HEK293 (cell line): ENCODE data around the gene ERH.

Experiments used
- CTCF ChIA-PET: fragments of 350-600 bp; formaldehyde crosslinking; extraction: SDS; loops from one replicate; lab custom pipeline; 2021; ENCODE audit warnings: antibody characterized with exemption; lab: Yijun Ruan, JAX
- POLR2A ChIA-PET: fragments of 300-600 bp; formaldehyde crosslinking; extraction: SDS; loops from one replicate; lab custom pipeline; 2020; ENCODE audit warnings: antibody characterized with exemption, inconsistent platforms; lab: Yijun Ruan, JAX
- H3K27ac ChIP-seq: fragments of 200-500 bp; sonication (Bioruptor generic); 2 replicates; pipeline ENCODE4 v1.5.1; 2014; ENCODE audit warnings: low read depth, low read length, control low read depth, inconsistent platforms; ENCODE audit errors: extremely low read depth
- H3K36me3 ChIP-seq, 2 experiments: fragments of 200-500 bp in 1 of 2; sonication (Bioruptor generic) in 1 of 2; 1 replicate in 1 of 2; 2 replicates in 1 of 2; pipeline ENCODE4 v1.5.1; 2014 to 2017; ENCODE audit warnings: inconsistent platforms in 2 of 2, low read length in 2 of 2; ENCODE audit not compliant: control insufficient read depth in 2 of 2, insufficient read depth in 1 of 2
- H3K4me1 ChIP-seq: fragments of 200-500 bp; sonication (Bioruptor generic); 2 replicates; pipeline ENCODE4 v1.5.1; 2014; ENCODE audit warnings: mild to moderate bottlenecking, low read length, inconsistent platforms; ENCODE audit not compliant: control insufficient read depth, insufficient read depth
- H3K4me3 ChIP-seq: 2 replicates; pipeline ENCODE4 v1.5.1; 2011; ENCODE audit warnings: low read depth, mild to moderate bottlenecking, control low read depth, low read length, moderate library complexity
- H3K9me3 ChIP-seq: fragments of 200-500 bp; sonication (Bioruptor generic); 2 replicates; pipeline ENCODE4 v1.5.1; 2014; ENCODE audit warnings: low read depth, low read length, inconsistent platforms; ENCODE audit not compliant: control insufficient read depth, insufficient read depth
- EGR2 ChIP-seq: fragments of 450-650 bp; formaldehyde crosslinking; IDR thresholded peaks from 2 replicates; pipeline ENCODE4 v1.5.1; 2016; ENCODE audit warnings: low read depth, missing biosample characterization, missing genetic modification characterization
- HOXA7 ChIP-seq: sonication (generic); formaldehyde crosslinking; IDR thresholded peaks from 2 replicates; pipeline ENCODE4 v1.8.1; 2022; ENCODE audit warnings: missing genetic modification reagents, borderline replicate concordance
- ZFP41 ChIP-seq: fragments of 450-650 bp; formaldehyde crosslinking; IDR thresholded peaks from 2 replicates; pipeline ENCODE4 v1.5.1; 2016; ENCODE audit warnings: missing biosample characterization, missing genetic modification characterization, borderline replicate concordance
- ZNF138 ChIP-seq: fragments of 450-650 bp; formaldehyde crosslinking; IDR thresholded peaks from 2 replicates; pipeline ENCODE4 v1.5.1; 2016; ENCODE audit warnings: missing biosample characterization, missing genetic modification characterization, borderline replicate concordance
- ZNF140 ChIP-seq: fragments of 450-650 bp; formaldehyde crosslinking; IDR thresholded peaks from 2 replicates; pipeline ENCODE4 v1.5.1; 2016; ENCODE audit warnings: missing biosample characterization, missing genetic modification characterization
- ZNF214 ChIP-seq: fragments of 450-650 bp; formaldehyde crosslinking; IDR thresholded peaks from 2 replicates; pipeline ENCODE4 v1.5.1; 2017; ENCODE audit warnings: missing biosample characterization, mild to moderate bottlenecking, missing genetic modification characterization, borderline replicate concordance
- ZNF404 ChIP-seq: fragments of 450-650 bp; formaldehyde crosslinking; IDR thresholded peaks from 2 replicates; pipeline ENCODE4 v1.5.1; 2017; ENCODE audit warnings: missing biosample characterization, missing genetic modification characterization
- ZNF426 ChIP-seq: fragments of 450-650 bp; formaldehyde crosslinking; IDR thresholded peaks from 2 replicates; pipeline ENCODE4 v1.5.1; 2017; ENCODE audit warnings: missing biosample characterization, missing genetic modification characterization, mild to moderate bottlenecking, inconsistent platforms, moderate library complexity
- ZNF560 ChIP-seq: fragments of 450-650 bp; formaldehyde crosslinking; IDR thresholded peaks from 2 replicates; pipeline ENCODE4 v1.5.1; 2017; ENCODE audit warnings: missing biosample characterization, missing genetic modification characterization, borderline replicate concordance
- ZNF624 ChIP-seq: fragments of 450-650 bp; formaldehyde crosslinking; IDR thresholded peaks from 2 replicates; pipeline ENCODE4 v1.5.1; 2017; ENCODE audit warnings: missing biosample characterization, missing genetic modification characterization
- ZNF654 ChIP-seq: fragments of 450-650 bp; formaldehyde crosslinking; IDR thresholded peaks from 2 replicates; pipeline ENCODE4 v1.5.1; 2016; ENCODE audit warnings: low read depth, missing biosample characterization, missing genetic modification characterization
- ZNF776 ChIP-seq: fragments of 450-650 bp; formaldehyde crosslinking; IDR thresholded peaks from 2 replicates; pipeline ENCODE4 v1.5.0; 2017; ENCODE audit warnings: missing biosample characterization, missing genetic modification characterization, borderline replicate concordance
- ZXDB ChIP-seq: fragments of 450-650 bp; formaldehyde crosslinking; IDR thresholded peaks from 2 replicates; pipeline ENCODE4 v1.5.1; 2016; ENCODE audit warnings: missing biosample characterization, missing genetic modification characterization
- TF ChIP-seq, protein P1 (sequence below): fragments of 450-650 bp; formaldehyde crosslinking; IDR thresholded peaks from 2 replicates; pipeline ENCODE4 v1.5.1; 2017; ENCODE audit warnings: missing biosample characterization, missing genetic modification characterization
- TF ChIP-seq, protein P2 (sequence below): fragments of 450-650 bp; formaldehyde crosslinking; IDR thresholded peaks from 2 replicates; pipeline ENCODE4 v1.5.1; 2016; ENCODE audit warnings: missing biosample characterization, missing genetic modification characterization, low read depth
- TF ChIP-seq, protein P3 (sequence below): fragments of 450-650 bp; formaldehyde crosslinking; IDR thresholded peaks from 2 replicates; pipeline ENCODE4; 2016; ENCODE audit warnings: missing biosample characterization, missing genetic modification characterization
- TF ChIP-seq, protein P4 (sequence below): fragments of 450-650 bp; formaldehyde crosslinking; IDR thresholded peaks from 2 replicates; pipeline ENCODE4 v1.5.1; 2016; ENCODE audit warnings: missing biosample characterization, missing genetic modification characterization
- TF ChIP-seq, protein P5 (sequence below): fragments of 450-650 bp; formaldehyde crosslinking; IDR thresholded peaks from 2 replicates; pipeline ENCODE4 v1.5.1; 2016; ENCODE audit warnings: missing biosample characterization, missing genetic modification characterization

The ERH gene

DNA sequence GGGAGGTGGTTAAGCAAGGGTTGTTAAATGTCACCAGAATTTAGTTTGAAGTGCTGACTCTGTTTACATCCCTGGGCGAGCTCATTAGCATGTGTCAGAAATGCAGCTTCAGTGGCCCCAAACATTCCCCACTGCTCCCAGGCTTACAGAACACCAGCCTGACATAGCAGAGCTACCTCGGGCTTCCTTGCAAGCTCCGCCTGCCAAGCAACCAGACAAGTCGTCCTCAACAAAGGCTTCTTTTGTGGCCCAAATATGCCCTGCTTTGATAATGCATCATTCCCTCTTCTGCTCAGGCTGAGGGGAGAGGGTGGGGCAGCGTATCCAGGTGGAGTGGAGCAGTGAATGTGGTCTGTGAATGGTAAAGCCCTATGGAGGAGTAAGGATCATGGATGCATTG, 28.0 kb downstream of the ERH start (continued):
- TF ChIP-seq, protein P1, sequence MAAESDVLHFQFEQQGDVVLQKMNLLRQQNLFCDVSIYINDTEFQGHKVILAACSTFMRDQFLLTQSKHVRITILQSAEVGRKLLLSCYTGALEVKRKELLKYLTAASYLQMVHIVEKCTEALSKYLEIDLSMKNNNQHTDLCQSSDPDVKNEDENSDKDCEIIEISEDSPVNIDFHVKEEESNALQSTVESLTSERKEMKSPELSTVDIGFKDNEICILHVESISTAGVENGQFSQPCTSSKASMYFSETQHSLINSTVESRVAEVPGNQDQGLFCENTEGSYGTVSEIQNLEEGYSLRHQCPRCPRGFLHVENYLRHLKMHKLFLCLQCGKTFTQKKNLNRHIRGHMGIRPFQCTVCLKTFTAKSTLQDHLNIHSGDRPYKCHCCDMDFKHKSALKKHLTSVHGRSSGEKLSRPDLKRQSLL (tag by site-specific recombination): no peak
- TF ChIP-seq, protein P2, sequence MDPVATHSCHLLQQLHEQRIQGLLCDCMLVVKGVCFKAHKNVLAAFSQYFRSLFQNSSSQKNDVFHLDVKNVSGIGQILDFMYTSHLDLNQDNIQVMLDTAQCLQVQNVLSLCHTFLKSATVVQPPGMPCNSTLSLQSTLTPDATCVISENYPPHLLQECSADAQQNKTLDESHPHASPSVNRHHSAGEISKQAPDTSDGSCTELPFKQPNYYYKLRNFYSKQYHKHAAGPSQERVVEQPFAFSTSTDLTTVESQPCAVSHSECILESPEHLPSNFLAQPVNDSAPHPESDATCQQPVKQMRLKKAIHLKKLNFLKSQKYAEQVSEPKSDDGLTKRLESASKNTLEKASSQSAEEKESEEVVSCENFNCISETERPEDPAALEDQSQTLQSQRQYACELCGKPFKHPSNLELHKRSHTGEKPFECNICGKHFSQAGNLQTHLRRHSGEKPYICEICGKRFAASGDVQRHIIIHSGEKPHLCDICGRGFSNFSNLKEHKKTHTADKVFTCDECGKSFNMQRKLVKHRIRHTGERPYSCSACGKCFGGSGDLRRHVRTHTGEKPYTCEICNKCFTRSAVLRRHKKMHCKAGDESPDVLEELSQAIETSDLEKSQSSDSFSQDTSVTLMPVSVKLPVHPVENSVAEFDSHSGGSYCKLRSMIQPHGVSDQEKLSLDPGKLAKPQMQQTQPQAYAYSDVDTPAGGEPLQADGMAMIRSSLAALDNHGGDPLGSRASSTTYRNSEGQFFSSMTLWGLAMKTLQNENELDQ (tag by site-specific recombination): no peak
- TF ChIP-seq, all 188 proteins: peak for 0

DNA sequence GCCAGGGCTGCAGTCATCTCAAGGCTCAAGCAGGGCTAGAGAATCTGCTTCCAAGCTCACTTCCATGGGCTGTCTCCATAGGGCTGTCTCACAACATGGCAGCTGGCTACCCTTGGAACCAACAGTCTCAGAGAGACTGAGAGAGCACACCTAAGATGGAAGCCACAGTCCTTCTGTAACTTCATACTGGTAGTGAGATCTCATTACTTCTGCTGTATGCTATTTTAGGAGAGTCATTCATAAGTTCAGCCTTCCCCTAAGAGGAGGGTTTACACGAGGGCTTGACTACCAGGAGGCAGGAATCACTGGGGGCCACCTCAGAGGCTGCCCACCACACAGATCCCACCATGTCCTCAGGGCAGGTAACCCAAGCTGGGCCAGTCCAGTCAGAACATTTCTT, 29.7 kb downstream of the ERH start:
- CTCF ChIA-PET: interaction anchor here (0.5 to 0.8 kb wide), 2 partner anchors 106 to 108 kb away, joined by 3 read pairs; partner anchors contain the start of gene GALNT16
- TF ChIP-seq ZNF776 (tag by site-specific recombination) (no peak), ZNF624 (tag by site-specific recombination) (no peak), HOXA7 (CRISPR knock-in tag) (no peak), EGR2 (no peak), ZNF426 (tag by site-specific recombination) (no peak), ZNF560 (tag by site-specific recombination) (no peak), ZNF140 (tag by site-specific recombination) (no peak), ZNF654 (tag by site-specific recombination) (no peak), ZNF404 (tag by site-specific recombination) (no peak), ZXDB (tag by site-specific recombination) (no peak), ZFP41 (tag by site-specific recombination) (no peak), ZNF138 (no peak), ZNF214 (tag by site-specific recombination) (no peak)
- TF ChIP-seq, protein P3, sequence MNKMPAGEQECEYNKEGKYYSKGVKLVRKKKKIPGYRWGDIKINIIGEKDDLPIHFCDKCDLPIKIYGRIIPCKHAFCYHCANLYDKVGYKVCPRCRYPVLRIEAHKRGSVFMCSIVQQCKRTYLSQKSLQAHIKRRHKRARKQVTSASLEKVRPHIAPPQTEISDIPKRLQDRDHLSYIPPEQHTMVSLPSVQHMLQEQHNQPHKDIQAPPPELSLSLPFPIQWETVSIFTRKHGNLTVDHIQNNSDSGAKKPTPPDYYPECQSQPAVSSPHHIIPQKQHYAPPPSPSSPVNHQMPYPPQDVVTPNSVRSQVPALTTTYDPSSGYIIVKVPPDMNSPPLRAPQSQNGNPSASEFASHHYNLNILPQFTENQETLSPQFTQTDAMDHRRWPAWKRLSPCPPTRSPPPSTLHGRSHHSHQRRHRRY: no peak
- TF ChIP-seq, protein P4, sequence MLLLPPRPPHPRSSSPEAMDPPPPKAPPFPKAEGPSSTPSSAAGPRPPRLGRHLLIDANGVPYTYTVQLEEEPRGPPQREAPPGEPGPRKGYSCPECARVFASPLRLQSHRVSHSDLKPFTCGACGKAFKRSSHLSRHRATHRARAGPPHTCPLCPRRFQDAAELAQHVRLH (tag by site-specific recombination): no peak
- TF ChIP-seq, protein P1 (tag by site-specific recombination): no peak
- TF ChIP-seq, protein P5, sequence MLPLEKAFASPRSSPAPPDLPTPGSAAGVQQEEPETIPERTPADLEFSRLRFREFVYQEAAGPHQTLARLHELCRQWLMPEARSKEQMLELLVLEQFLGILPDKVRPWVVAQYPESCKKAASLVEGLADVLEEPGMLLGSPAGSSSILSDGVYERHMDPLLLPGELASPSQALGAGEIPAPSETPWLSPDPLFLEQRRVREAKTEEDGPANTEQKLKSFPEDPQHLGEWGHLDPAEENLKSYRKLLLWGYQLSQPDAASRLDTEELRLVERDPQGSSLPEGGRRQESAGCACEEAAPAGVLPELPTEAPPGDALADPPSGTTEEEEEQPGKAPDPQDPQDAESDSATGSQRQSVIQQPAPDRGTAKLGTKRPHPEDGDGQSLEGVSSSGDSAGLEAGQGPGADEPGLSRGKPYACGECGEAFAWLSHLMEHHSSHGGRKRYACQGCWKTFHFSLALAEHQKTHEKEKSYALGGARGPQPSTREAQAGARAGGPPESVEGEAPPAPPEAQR: no peak
- Histone ChIP-seq H3K36me3 (no peaks in the 10 kb centered on the region; a peak in 1 of 3 replicates), H3K27ac (no peak overlapping the region), H3K4me3 (no peak overlapping the region), H3K9me3 (no peaks in the 10 kb centered on the region), H3K4me1 (no peaks in the 10 kb centered on the region)
- POLR2A ChIA-PET: no interaction called here
